ENCODE measurements around the gene RGS6.

The RGS6 gene

GRCh38 chr14:72243309-72244293 lies 311.4 kb downstream of the RGS6 start:
- DNase-seq (ENCODE audit: low spot score), result no peak

- no peak for DNase-seq (ENCODE audit: low spot score)
These were observed 315.8 kb downstream of the RGS6 start for GRCh38 chr14:72247896-72248465.

GRCh38 chr14:72253503-72253902 lies 321.3 kb downstream of the RGS6 start:
- DNase-seq (ENCODE audit: low spot score), result no peak

- DNase-seq (ENCODE audit: low spot score), result no peak
These were observed 322.1 kb downstream of the RGS6 start for GRCh38 chr14:72254202-72254936.

- no peak for DNase-seq (ENCODE audit: low spot score)
These were observed 322.8 kb downstream of the RGS6 start for GRCh38 chr14:72254937-72255472.

- no peak for DNase-seq (ENCODE audit: low spot score)
These were observed 323.8 kb downstream of the RGS6 start for GRCh38 chr14:72256055-72256454.

GRCh38 chr14:72261068-72261467 lies 328.8 kb downstream of the RGS6 start:
- no peak for DNase-seq (ENCODE audit: low spot score)

- no peak for DNase-seq (ENCODE audit: low spot score)
These were observed 330.5 kb downstream of the RGS6 start for GRCh38 chr14:72262771-72263170.

GRCh38 chr14:72264716-72265115 lies 332.5 kb downstream of the RGS6 start:
- DNase-seq (ENCODE audit: low spot score), result no peak

GRCh38 chr14:72270147-72270727 lies 338.0 kb downstream of the RGS6 start:
- DNase-seq (ENCODE audit: low spot score), result no peak

GRCh38 chr14:72270749-72271148 lies 338.5 kb downstream of the RGS6 start:
- DNase-seq (ENCODE audit: low spot score), result no peak

GRCh38 chr14:72275242-72275641 lies 343.0 kb downstream of the RGS6 start:
- no peak for DNase-seq (ENCODE audit: low spot score)

- no peak for DNase-seq (ENCODE audit: low spot score)
These were observed 346.1 kb downstream of the RGS6 start for GRCh38 chr14:72278316-72278715.

- DNase-seq (ENCODE audit: low spot score), result no peak
These were observed 351.9 kb downstream of the RGS6 start for GRCh38 chr14:72284176-72284575.

- no peak for DNase-seq (ENCODE audit: low spot score)
These were observed 358.0 kb downstream of the RGS6 start for GRCh38 chr14:72290241-72290640.

- DNase-seq (ENCODE audit: low spot score), result peak; percentile 55
These were observed 359.9 kb downstream of the RGS6 start for GRCh38 chr14:72291908-72292688.

- DNase-seq (ENCODE audit: low spot score), result no peak
These were observed 360.4 kb downstream of the RGS6 start for GRCh38 chr14:72292689-72293024.

- DNase-seq (ENCODE audit: low spot score), result no peak
These were observed 369.1 kb downstream of the RGS6 start for GRCh38 chr14:72301352-72301751.

GRCh38 chr14:72303930-72304329 lies 371.7 kb downstream of the RGS6 start:
- DNase-seq (ENCODE audit: low spot score), result no peak

GRCh38 chr14:72305561-72305960 lies 373.3 kb downstream of the RGS6 start:
- no peak for DNase-seq (ENCODE audit: low spot score)

GRCh38 chr14:72308967-72309485 lies 376.8 kb downstream of the RGS6 start:
- no peak for DNase-seq (ENCODE audit: low spot score)
